HG02678 (cell line): ENCODE results near the gene ATP8B2.
"Not testable (repeated sequence)": the region's sequence is repeated elsewhere in the genome, so short reads cannot be mapped to it uniquely, and the experiment has no call there.

Experiments used
- ATAC-seq: cut with Tn5 transposase; IDR thresholded peaks from one replicate; pipeline ENCODE4 v1.9.1; 2021; ENCODE audit warnings: mild to moderate bottlenecking, moderate library complexity; ENCODE audit not compliant: unreplicated experiment

ATP8B2 gene

DNA sequence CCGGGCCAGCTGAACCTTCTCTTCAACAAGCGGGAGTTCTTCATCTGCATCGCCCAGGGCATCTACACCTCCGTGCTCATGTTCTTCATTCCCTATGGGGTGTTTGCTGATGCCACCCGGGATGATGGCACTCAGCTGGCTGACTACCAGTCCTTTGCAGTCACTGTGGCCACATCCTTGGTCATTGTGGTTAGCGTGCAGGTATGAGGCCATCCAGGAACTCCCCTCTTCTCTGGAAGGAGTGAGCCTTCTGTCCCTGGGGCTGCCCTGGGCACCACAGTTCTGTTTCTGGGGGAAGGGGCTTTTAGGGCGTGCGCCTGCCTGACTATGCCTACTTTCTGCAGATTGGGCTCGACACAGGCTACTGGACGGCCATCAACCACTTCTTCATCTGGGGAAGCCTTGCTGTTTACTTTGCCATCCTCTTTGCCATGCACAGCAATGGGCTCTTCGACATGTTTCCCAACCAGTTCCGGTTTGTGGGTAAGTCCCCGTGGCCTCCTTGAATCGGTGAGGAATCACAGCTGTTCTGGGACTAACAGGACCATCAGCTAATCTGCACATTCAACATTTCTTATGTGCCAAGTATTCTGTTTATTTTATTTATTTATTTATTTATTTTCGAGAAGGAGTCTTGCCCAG is 21.1 kb downstream of the ATP8B2 start:
- no peak for ATAC-seq

DNA sequence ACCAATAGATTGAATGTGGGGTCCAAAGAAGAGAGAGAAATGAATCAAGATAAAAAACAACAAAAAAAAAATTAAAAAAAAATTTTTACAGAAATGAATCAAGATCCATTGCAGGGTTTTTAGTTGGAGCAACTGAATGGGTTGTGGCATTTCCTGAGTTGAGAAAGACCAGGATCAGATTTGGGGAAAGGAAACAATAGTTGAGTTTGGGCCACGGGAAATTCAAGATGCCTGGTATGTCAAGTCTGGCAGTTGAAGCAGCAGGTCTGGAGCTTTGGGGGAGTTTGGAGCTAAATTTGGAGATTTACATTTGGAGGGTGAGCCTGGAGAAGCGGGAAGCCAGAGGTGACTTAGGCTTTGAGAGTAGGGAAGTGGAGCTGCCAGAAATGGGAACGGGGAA is 22.6 kb downstream of the ATP8B2 start:
- ATAC-seq = no peak

DNA sequence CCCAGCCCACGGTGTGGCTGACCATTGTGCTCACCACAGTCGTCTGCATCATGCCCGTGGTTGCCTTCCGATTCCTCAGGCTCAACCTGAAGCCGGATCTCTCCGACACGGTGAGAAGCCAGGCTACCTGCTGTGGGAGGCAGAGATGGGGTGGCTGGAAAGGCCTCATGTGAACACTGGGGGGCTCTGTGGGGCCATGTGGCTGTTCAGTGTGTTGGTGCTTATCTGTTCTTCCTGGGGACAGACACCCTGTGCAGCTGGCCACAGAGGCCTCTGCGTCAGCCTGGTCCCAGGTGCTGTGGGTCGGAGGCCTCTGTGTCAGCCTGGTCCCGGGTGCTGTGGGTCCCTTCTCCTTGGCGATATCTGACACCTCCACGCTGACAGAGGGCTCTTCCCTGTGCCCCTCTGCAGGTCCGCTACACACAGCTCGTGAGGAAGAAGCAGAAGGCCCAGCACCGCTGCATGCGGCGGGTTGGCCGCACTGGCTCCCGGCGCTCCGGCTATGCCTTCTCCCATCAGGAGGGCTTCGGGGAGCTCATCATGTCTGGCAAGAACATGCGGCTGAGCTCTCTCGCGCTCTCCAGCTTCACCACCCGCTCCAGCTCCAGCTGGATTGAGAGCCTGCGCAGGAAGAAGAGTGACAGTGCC is 23.2 kb downstream of the ATP8B2 start:
- no peak for ATAC-seq

DNA sequence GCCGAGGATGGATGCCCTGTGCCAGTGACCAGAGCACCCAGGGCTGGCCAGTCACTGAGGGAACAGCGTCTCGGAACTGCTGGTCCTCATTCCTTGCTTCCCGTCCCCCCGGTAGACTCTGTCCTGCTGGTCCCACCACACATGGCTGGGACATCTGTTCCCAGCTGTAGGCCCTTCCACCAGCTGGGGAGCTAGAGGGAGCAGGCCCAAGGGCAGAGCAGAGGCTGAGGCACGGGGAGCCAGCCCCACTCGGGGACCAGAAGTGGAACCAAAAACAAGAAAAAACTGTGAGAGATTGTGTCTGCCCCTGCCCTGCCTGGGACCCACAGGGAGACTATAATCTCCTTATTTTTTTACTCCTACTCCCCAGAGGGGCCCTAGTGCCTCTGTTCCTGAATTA is 23.8 kb downstream of the ATP8B2 start:
- no peak for ATAC-seq

DNA sequence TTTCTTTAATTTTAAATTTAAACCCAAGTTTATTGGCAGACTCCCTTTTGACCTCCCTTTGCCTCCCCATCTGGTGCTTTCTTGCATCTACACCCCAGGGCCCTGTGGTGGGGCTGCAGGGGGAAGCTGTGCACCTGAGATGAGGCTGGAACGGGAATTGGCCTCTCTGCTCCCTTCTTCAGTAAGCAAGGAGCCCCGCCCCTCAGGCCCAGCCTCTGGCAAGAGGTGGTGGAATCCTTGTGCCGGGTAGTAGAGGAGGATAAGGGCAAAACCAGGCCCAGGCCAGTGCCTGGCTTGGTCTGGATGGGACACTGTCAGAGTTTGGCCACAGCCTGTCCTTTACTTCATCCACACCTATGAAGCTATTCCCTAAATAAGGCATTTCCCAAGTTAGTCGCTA is 25.1 kb downstream of the ATP8B2 start:
- ATAC-seq = no peak

DNA sequence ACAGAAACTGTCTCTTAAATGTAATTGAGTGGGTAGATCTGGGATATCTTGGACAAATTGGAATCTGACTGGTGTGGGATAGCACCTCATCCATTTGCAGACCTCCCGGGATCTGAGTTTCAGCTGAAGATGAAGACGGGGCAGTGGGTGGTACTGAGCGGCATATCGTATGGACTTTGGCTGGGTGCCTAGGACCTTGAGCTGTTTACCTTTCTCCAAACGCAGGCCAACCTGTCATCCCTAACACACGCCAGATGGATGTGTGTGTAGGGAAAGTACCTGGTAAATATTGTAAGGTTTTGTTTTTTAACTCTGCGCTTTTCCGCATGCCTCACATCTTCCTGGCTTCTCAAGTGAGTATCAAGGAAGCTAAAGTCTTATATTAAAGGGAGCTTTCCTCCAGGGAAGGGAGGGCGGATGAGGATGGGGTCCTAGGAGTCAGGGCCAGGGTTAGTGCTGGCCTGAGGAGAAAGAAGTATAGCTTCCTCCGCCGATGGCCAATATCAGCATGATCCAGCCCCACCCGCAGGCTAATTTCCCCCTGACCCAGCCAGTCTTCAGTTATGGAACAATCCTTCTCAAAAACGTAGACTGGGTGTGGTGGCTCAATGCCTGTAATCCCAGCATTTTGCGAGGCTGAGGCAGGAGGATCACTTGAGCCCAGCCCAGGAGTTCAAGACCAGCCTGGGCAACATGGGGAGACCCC is 26.2 kb downstream of the ATP8B2 start:
- ATAC-seq = no peak

DNA sequence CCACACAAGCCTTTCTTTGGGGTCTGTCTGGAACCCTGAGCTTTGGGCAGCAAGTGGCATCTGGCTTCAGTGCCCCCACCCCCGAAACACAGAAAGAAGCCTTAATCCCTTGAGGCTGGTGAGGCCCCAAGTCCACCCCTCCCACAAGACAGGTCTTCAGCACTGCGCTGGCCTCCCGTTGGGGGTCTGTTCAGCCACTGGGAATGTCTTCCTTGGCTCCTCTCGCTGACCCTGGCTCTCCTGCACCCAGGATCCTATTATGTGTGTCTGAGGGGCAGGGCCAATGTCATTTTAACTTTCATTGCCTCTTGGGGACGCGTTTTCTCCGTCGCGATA is 26.9 kb downstream of the ATP8B2 start:
- ATAC-seq = no peak

DNA sequence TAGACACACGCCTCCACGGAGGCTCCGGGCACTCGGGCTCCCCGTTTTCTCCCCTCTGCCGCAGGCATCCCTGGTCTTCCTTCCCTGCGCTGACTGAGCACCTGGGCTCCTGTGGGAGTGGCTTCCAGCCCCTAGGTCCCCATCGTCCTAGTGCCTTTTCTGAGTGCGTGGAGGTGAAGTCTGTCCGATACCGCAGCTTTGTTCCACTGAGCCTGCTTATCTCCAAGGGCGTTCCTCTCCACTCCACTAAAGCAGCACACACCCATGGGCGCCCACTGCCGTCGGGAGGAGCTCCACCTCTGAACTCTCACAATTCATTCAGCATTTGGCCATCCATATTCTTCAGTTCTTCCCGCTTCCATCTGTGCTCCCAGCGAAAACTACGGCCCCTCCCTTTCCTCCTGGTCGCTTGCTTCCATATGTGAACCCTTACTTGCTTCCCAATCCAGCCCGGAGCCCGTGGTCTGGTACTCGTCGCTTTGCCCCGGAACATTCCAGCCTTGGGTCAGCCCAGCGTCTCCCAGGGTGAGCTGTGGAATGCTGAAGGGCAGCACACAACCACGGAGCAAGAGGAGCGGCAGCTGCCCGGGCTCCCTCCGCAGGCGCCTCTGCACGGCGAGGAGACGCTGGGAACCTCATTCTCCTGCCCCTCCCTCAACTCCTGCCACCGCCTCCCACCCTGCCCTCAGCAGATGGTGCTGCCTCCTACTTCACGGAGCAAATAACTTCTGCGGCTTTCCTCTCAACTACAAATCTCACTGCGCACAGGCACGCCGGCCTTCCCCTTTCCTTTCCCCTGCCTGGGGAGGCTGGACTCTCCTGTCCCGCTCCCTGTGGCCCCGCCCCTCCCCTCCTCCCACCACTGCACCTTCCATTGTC is 27.5 kb downstream of the ATP8B2 start:
- ATAC-seq = no peak

DNA sequence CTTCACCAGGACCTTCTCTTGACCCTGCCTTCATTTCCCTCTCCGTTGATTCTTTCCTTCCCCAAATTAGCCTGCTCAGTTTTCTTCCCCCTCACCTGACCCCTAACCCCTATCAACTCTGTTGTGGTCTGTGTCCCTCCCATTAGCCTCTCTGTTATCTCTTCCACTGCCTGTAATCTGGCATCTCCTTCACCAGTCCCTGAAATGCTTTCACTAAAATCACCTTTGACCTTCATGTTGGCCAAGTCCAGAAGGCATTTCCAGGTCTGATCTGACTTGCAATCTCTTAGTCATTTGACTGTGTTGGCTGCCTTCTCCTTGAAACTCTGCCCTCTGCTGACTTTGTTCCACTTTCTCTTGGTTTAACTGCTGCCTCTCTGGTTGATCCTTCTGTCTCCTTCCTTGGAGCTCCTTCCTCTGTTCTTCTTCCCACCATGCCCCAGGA is 28.2 kb downstream of the ATP8B2 start:
- no peak for ATAC-seq

DNA sequence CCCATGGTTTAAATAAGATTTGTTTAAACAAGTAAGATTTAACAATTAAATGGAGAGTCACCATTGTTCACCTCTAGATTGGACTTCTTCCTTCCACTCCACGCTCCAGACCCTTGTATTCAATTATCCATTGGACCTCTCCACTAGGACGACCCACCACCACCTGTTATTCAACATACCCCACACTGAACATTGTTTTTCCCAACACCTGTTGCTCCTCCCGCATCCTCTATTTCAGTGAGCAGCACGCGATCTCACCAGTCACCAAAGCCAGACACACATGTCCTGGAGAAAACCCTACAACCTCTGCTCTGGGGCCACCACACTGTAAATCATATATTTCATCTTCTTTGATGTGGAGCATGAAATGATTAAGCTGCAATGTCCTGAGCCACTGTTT is 28.6 kb downstream of the ATP8B2 start:
- no peak for ATAC-seq

DNA sequence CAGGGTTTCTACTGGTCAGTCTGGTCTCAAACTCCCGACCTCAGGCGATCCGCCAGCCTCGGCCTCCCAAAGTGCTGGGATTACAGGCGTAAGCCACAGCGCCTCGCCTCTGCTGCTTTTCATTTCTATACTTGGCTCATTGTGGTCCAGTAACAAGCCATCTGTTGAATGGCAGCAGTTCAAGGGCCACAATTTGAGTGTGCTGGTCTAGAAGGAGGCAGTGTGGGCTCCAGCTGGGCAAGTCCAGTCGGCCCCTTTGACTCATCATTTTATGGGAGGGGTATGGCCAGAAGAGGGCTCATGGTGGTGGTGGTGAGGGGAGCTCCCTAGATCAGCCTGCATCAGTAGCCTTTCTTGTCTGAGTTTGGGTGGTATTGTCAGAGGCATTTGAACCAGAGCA is 33.2 kb downstream of the ATP8B2 start:
- ATAC-seq = no peak

DNA sequence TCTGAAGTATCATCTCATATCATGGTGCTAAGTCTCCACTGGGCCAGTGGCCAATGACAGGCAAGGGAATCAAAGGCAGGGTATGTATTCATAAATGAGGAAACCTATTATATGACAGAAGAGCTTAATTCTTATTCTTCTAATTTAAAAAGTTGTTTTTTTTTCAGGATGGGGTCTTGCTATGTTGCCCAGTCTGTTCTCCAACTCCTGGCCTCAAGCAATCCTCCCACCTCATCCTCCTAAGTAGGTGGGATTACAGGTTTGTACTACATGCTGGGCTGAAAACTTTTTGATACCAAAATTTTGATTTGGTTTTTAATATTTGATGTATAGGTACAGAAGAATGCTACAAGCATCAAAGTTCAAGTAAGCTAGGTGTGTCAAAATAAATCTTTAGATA is 35.0 kb downstream of the ATP8B2 start:
- ATAC-seq = no peak

DNA sequence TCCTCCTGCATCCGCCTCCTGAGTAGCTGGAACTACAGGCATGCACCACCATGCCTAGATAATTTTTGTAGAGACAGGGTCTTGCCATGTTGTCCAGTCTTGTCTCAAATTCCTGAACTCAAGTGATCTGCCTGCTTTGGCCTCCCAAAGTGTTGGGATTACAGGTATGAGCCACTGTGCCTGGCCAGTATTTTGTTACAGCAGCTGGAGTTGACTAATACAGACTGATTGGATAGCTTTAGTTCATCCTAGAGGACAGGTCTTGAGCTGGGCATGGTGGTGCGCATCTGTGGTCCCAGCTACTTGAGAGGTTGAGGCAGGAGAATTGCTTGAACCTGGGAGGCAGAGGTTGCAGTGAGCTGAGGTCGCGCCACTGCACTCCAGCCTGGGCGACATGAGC is 35.6 kb downstream of the ATP8B2 start:
- ATAC-seq = not testable (repeated sequence)

DNA sequence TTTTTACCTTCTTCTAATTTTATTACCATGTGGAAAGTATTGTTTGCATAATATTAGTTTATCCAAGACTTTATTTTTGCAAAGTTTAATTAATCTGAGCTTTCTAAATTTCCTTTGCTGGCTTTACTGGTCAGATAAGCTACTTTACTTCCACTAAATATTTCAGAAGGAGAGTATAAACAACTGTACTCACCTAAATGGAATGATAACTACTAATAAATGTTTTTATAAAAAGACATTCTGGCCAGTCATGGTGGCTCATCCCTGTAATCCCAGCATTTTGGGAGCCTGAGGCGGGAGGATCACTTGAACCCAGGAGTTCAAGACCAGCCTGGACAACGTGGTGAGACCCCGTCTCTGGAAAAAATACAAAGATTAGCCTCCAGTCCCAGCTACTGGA is 36.0 kb downstream of the ATP8B2 start:
- ATAC-seq = no peak

DNA sequence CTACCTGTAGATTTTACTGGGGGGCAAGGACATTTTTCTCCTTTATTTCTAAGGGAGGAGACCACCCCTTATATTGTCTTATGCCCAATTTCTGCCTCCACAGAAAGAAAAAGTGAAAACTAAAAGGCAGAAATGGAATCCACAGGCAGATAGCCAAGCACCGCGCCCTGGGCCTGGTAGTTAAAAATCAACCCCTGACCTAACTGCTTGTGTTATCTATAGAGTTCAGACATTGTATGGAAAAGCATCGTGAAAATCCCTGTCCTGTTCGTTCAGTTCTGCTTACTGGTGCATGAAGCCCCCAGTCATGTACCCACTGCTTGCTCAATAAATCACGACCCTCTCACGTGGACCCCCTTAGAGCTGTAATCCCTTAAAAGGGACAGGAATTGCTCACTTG is 46.1 kb downstream of the ATP8B2 start:
- no peak for ATAC-seq

DNA sequence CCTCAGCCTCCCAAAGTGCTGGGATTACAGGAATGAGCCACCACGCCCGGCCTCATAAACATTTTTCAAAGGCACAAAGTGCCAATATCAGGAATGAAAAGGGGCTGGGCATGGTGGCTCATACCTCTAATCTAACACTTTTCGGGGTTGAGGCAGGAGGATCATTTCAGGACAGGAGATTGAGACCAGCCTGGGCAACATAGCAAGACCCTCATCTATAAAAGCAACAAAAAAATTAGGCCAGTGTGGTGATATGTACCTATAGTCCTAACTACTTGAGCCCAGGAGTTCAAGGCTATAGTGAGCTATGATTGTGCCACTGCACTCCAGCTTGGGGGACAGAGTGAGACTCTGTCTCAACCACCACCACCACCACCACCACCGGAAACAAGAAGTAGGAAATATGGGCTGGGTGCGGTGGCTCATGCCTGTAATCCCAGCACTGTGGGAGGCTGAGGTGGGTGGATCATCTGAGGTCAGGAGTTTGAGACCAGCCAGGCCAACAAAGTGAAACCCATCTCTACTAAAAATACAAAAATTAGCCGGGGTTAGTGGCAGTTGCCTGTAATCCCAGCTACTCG is 48.5 kb downstream of the ATP8B2 start:
- ATAC-seq = not testable (repeated sequence)

DNA sequence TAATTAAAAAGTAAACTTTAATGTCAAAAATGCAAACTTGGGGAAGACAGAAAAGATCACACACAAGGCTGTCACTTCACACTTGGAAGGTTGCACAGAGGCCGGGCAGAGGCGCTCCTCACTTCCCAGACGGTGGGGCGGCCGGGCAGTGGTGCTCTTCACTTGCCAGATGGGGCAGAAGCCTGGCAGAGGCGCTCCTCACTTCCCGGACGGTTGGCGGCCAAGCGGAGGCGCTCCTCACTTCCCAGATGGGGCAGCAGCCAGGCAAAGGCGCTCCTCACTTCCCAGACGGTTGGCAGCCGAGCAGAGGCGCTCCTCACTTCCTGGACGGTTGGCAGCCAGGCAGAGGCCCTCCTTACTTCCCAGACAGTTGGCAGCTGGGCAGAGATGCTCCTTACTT is 54.0 kb downstream of the ATP8B2 start:
- no peak for ATAC-seq

DNA sequence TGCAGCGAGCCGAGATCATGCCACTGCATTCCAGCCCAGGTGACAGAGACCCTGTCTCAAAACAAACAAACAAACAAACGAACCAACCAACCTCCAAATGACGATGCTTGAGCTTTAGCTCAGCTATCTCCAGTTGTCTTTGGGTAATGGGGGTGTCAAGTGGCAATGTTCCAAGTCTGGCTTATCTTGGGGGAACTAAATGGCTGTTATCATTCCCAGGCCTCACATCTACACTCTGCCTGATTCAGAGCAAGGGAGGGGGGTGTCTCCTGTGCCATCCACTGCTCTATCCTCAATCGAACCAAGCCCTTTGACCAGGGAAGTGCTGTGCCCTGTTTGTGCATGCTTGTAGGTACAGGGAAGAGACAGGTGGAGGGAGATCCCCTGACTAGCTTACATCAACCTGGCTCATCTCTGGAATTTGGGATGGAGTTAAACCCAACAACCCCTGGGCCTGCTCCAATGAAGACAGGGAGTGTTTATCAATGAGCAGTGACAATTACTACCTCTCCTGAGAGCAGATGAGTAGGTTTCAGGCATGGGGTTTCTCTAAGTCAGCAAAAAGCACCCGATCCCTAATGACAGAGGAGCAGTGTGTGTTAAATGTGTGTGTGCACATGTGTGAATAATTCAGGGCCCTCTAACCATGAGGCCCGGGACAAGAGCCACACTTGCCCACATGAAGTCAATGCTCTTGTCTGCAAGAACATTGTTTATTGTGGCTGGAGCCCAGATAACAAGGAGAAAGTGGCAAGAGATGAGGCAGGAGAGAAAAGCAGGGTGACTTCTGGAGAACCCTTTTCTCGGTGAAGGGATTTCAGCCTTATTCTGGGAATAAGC is 59.5 kb downstream of the ATP8B2 start:
- no peak for ATAC-seq

DNA sequence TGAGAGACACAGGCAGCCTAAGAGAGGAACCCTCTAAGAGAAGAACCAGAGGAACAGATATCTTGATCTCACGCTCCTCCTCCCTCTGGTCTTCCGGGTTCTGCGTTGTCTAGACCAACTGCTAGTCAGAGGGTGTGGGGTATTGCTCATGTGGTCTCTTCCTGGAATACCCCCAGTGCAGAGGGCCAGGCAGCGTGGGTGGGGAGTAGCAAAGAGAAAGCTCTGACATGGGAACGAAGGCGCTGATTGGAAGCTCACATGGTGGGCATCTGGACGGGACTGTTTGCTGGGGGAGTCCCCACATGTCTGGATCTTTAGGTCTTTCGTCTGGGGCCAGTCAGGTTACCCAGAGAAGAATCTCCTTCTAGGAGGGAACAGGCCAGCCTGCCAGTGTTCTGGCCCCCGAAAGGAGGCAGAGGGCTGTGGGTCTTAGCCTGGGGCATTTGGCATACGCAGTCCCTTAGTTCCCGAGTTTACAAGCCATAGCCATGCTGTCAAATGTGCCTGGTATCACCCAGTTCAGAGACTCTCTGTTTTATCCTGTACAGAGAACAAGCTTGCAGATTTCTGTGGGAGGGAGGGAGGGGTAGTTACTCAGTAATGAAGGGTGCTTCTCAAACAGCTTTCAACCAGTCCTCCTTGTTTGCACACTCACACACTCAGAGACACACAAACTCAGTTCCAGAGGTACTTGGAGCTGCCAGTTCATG is 61.5 kb downstream of the ATP8B2 start:
- peak; percentile 82 for ATAC-seq
